Stimulated activated CD8-positive, alpha-beta memory T cell treated with anti-CD3 and anti-CD28 coated beads, Interleukin-7, amount 100 ng/mL, for 24 hours (primary cell): ENCODE measurements around the gene DUSP7.

Source experiments
- DNase-seq: peaks from one replicate; pipeline ENCODE4 v3.0.0-alpha.2; 2020; ENCODE audit warnings: low read depth

DUSP7 gene

DNA sequence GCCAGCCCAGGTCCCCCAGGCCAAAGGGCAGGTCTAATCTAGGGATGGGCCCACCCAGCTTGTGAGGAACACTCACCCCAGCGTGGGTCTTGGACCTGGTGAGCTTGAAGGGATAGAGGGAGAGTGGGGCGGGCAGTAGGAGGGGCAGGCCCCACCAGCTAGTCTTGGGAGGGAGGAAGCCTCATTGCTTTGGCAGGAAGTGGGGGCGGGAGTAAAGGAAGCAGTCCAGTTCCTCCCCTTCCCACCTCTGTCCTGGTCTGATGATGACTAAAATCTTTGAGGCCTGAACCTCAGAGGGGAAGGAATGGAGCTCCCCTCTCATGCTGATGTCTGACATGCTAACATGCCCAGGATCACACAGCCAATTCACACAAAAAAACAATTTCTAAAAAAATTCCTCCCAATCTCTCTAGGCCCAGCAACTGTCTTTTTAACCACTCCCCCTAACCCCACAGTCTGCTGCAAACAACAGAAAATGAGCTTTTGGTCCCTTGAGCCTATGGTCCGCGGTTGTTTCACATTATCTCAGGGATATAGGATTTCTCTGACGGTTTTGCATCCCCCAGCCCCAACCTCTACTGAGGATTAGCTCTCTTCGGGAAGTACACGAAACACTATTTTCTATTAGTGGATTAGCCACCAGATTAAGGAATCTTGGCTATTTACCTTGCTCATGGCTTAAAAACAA lies 30.7 kb upstream of the DUSP7 start:
- DNase-seq, result no peak

DNA sequence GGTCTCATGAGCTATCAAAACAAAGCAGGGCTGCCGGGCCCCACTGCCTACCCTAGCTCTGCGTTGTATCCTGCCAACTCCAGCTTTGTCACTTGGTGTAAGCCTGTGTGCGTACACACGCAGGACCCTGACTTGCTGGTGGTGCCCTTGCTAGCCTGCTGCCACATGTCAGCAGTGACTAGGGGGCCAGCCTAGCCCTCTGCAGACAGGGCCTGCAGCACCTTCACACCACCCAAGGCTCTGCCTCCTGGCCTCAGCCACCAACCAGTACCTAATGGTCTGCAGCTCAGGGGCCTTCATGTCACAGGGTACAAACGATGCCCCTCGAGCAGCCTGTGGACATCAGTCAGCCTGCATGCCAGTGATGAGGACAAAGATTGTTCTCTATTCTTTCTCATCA lies 30.1 kb upstream of the DUSP7 start:
- no peak for DNase-seq

DNA sequence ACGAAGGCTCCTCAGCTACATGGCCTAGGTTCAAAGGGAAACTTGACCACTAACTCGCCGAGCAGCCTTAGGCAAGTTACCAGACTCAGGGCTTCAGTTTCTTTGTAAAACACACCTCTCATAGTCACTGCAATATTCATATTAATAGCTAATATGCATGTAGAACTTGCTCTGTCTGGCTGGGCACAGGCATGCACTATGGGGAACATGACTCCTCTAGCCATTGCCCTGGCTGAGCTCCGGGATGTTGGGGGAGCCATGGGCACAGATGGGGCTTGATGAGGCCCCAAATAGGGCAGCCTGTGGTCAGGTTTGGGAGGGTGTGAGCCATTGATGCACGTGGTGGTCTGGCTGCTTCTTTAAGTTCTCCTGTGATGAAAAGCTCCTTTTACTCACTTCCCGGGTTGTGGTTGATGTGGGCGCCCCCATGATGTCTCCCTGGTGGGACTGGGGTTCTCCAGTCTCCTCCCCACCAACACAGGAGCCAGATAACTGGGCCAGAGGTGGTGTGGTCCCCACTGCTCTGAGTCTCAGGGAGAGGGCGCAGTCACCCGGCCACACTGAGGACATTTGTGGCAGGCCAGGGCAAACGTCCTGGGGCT lies 29.4 kb upstream of the DUSP7 start:
- peak; percentile 4 for DNase-seq

DNA sequence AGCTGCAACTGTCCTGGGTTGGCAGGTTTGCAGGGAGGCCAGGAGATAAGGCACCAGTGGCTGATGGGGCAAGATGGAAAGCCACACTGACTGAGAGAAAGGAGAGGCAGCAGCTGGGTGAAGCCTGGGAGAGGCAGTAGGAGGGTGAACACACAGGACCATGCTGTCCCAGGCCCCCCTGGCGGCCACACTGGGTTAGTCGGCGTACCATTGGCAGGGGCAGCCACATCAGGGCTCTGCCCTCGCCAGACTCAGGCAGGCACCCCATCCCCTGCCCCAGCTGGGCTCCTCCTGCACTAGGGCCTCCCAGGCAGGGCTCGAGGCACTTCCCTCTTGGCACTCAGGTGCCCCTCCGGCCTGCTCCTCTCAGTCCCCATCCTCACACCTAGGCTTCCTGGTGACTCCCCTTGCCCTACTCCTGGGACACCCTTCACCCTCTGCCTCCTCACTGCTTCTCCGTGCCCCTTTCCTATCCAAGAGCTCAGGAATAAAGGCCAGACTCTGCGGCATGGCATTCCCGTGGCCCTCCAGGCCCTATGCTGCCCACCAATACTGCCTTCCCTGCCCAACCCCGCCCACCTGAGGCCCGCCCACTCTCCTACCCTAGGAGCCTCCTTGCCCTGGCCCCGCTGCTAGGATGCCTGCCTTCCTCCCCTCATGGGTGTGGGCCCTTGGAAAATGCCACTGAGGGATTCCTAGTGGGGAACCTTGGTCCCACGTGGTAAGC lies 28.7 kb upstream of the DUSP7 start:
- no peak for DNase-seq

GRCh38 chr3:52084216-52084945 lies 28.0 kb upstream of the DUSP7 start:
- DNase-seq, result no peak

DNA sequence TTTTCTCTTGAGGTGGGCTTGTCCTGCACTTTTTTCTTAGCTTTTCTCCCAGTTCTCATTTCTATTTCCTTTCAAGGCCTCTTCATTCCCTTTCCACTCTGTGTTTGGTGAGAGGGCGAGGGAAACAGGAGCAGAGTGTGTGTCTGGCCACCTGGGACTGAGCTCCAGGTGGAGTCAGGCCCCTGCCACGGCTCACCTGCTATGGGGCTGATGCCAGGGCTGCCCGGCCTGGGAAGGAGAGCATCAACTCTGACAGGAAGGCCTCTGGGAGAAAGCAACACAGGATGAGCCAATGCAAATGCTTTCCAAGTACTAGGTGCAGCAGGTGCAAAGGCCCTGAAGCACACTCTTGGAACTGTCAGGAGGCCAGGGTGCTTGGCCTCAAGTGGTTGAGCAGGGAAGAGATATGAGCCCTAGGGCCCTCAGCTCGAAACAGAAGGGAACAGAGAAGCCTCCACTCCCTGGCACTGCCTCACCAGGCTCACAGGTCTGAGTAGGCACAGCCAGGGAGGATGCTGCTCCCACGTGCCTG lies 27.3 kb upstream of the DUSP7 start:
- DNase-seq, result no peak

GRCh38 chr3:52082951-52083350 lies 26.6 kb upstream of the DUSP7 start:
- no peak for DNase-seq

DNA sequence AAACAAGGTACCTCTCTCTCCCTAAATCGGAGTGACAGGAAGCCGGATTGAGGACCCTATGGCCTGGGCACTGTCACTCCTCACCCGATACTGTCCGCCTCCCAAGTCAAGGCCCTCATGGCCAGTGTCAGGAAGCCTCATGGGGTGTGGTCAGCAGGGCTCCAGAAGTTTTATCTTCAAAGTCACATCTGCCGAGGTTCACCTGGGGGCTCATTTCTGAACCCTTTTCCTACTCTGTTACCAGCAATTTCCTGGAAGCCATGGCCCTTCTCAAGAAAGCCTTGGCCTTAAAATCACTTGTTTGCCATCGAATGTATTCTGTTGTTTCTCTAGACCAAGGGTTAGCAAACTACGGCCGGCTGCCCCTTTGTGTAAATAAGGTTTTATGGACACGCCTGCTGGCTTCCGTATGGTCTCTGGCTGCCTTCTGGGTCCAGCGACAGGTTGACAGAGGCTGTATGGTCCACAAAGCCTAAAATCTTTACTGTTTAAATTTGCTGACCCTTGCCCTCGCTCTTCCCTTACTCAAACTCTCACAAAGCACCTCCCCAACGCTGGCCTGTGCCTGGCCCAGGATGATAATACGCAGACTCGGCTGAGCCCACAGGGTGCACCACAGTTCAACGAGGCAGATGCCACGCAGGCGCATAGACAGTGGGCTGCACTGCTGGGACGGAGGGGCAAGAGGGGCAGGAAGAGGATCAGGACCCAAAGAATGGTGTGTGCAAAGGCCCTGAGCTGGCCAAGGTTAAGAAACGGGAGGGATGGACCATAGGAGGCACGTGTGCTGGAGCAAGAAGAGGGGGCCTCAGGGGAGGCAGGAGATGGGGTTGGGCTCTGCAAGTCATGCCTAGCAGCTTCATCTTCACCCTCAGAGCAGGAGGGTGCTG lies 24.7 kb upstream of the DUSP7 start:
- DNase-seq, result no peak

DNA sequence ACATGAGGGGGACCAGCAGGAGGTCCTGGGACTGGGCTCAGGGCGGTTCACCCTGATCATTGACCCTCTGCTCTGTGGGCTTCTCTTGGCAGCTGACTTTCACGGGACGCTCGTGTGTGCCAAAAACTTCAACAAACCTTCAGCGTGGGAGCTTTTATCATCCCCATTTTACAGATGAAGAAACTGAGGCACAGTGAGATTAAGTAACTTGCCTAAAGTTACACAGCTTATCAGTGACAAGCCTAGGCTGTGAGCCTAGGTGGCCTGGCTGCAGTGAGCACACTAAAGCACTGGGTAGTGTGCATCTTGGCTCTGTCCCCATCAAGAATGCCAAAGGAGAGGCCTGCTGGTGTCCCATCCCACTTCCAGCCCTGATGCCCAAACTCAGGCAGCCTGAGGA lies 23.6 kb upstream of the DUSP7 start:
- DNase-seq, result no peak

GRCh38 chr3:52078781-52079560 lies 22.6 kb upstream of the DUSP7 start:
- no peak for DNase-seq

DNA sequence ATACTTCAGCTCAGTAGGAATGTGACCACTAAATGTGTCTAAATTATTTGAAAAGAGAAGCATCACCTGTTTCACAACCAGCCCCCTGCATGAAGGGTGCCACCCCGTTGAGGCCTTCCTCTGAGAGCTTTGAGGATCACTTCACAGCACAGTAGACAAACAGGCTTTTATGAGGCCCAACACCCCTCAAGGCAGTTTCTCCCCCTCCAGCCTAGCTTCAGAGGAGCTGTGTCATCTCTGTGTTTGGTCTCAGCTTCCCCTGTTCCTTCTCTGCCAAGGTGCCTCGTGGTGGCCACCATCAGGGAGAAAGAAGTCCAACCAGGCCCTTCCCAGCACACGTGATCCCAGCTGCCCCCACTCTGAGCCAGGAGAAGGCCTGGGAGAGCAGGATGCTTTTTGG lies 21.6 kb upstream of the DUSP7 start:
- DNase-seq, result no peak

GRCh38 chr3:52076896-52077780 lies 20.8 kb upstream of the DUSP7 start:
- DNase-seq, result no peak

DNA sequence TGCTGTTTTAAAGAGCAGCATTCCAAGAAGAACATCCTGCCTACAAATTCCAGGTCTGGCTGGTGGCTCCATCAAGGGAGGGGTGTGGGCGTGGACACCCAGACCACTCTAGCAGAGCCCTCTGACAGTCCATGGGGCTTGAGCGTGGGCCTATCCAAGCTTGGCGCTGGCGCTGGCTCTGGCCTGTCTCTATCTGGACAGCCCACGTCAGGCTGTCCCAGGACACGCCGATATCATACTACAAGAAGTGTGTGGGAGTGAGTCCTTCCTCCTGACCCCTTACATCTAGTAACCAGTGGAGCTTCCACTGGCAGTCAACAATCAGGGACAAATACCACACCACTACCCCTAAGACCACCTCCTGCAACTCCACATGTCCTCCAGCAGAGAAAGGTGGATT lies 17.1 kb upstream of the DUSP7 start:
- no peak for DNase-seq

DNA sequence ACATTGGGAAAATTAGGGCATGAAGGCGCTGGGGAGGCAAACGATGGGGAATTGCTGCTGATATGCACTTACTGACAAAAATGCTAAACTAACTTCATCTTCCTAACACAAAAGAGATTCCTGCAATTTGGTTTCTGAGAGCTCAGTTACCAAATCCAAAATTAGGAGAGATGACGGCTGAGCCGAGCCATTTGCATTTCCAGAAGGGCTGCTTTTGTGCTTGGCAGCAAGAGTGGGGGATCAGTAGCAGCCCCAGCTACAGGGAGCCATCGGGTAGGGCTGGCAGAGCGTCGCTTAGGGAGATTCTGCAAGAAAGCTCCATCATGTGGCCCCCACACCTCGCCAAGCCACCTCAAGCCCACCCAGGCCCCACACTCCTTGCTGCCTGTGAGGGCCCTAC lies 16.1 kb upstream of the DUSP7 start:
- DNase-seq, result no peak

DNA sequence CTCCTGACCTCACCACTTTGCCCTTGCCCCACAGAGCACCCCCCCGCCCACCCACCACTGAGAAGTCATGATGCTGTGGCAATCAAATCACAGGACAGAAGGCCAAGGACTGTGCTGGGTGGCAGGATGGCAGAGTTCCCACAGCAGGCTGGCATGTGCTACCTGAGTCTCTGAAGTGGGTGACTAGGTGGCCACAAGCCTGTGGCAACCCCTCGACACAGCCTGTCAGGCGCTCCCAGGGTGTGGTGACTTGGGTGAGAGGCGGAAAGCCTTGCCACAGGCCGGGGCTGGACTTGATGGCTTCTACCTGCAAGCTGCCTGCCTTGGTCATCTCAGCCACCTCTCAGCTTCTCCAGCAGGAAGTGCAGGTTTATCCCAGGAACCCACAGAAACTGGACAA lies 15.6 kb upstream of the DUSP7 start:
- DNase-seq, result no peak

GRCh38 chr3:52070724-52071621 lies 14.6 kb upstream of the DUSP7 start:
- DNase-seq, result no peak

- DNase-seq, result no peak
Measured at GRCh38 chr3:52069855-52070254, 13.5 kb upstream of the DUSP7 start.

DNA sequence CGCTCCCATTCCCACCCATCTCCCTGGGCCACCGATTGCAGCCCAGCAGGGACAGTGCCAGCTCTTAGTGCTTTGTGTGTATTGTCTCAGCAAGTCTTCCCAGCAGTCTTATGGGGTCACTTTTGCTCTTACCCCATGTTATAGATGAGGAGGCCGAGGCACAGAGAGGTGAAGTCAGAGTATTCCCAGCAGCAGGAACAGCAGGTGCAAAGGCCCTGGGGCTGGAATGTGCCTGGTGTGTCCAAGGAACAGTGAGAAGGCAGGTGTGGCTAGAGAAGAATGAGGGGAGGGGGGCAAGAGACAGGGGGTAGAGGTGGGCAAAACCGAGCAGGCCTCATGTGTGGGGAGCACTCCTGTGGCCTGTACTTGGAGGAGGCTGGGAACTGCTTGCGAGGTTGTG lies 12.8 kb upstream of the DUSP7 start:
- no peak for DNase-seq

DNA sequence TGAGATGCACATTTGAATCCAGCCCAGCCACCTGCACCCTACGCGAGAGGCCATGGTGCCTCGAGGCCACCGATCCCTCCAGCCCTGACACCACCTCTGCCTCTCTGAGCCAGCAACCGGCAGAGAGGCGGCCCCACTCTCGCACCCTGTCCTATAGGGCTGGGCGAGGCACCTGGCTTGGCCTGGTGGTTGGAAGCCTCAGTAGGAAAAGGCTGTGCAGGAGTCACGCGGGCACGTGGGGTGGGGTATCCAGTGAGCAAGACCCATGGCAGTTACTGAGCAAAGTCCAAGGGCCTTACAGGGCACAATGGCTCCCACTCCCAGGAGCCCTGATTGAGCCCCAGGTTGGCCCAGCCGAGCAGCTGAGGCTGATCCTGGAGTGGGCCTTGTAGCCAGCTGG lies 12.4 kb upstream of the DUSP7 start:
- DNase-seq, result no peak
